GM11168 (cell line): ENCODE data around the gene ZNF687.
"Not testable (repeated sequence)": the region's sequence is repeated elsewhere in the genome, so short reads cannot be mapped to it uniquely, and the experiment has no call there.

Experiments used
- in situ Hi-C: fragments of 300-500 bp; cut with MboI; formaldehyde crosslinking; loops from one replicate; pipeline ENCODE4 v1.12.0; 2022; ENCODE audit warnings: low sequenced_read_pairs; ENCODE audit not compliant: unreplicated experiment

Gene ZNF687

DNA sequence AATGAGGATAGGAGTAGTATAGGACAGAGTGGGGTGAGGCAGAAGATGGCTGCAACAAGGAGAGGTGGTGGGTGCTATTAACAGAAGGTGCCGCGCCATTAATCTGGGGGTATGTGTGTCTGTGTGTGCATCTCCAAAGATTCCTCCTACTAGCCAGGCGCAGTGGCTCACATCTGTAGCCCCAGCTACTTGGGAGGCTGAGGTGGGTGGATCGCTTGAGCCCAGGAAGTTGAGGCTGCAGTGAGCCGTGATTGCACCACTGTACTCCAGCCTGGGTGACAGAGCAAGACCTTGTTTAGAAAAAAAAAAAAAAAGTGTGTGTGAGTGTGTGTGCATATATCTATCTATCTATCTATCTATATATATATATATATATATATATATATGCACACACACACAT is 6.8 kb upstream of the ZNF687 start:
- in situ Hi-C loops = not testable (repeated sequence)

DNA sequence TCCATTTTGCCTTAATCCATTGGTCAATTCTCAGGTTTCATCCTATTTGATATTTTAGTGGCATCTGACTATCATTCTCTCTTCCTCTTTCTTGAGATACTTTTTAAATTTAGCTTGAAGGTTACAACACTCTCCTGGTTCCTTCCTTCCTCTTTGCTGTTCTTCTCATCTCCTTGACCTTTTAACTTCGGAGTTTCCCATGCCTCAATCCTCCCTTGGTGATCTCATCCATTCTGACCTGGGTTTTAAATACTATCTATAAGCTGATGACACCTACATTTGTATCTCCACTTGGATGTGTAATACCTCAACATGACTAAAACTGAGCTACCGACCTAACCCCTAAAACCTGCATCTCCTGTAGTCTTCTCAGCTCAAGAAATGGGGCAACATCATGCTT is 4.8 kb upstream of the ZNF687 start:
- in situ Hi-C loops = no loop called here

DNA sequence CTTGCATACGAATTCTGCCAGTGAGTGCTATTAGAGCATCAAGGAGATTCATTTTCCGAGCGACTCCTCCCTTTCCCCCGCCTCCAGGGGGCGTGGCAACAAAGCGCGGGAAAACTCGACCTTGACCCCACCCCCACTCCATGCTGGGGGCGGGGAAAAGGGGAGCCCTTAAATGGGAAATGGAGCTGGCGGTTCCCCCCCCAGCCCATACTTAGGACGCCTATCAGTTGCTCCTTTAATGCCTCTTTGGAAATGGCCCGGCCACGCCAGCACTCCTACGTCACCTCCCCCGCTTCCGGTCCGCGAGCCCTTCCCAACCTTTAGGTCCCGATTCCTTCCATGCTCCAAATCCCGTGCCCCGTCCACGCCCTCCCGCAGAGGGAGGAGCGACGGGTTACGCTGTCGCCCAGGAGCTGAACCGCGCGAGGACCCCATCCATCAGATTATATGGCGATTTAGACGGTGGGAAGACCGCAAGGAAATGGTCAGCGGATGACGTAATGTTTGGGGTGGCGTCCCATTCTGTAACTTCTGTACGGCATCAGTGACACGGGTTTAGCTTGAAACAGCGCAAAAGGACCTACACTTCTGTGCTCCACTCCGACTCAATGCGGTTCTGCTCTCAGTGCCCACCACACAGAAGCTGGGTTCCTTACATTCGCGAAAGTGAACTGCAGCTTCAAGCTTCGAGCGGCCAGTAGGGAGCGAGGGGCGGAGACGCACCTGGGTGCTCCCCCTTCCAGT is 702 bp upstream of the ZNF687 start:
- in situ Hi-C loops = no loop called here

DNA sequence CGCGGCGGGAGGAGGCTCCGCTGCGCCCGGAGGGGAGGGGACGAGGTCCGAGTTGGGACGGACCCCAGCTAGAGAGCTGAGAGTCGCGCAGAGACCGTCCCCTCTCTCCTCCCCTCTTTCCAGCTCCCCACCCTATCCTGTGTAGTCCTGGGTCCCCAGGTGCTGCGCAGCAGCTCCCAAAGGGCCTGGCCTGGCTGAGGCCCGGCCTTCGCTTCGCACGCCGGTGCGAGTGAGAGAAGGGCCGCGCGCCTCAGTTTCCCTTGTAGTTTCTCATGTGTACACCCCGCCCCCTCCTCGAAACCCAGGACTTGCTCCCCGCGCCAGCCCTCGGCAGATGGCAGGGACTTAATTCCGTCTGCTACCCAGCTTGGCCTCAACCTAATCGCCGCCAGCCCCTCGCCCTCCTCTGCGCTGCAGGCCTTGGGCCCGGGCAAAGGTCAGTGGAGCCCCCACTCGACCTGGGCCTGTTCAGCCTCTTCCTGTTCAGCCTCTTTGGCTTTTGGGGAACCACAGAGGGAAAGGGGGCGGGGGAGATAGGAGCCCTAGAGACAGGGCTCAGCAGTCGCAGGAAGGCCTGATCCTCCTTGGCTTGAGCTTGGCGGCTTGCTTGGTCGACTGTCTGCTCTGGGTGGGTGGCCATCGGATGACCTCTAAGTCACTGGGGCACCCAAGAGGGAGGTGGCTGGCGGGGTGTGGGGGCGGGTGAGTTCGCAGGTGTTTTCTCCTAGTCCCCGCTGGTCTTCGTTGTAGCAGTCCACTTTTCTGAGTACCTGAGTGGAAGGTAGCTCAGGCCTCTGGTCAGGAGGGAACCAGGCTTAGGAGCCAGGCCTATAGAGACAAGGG is 1.0 kb downstream of the ZNF687 start:
- in situ Hi-C loops = no loop called here

DNA sequence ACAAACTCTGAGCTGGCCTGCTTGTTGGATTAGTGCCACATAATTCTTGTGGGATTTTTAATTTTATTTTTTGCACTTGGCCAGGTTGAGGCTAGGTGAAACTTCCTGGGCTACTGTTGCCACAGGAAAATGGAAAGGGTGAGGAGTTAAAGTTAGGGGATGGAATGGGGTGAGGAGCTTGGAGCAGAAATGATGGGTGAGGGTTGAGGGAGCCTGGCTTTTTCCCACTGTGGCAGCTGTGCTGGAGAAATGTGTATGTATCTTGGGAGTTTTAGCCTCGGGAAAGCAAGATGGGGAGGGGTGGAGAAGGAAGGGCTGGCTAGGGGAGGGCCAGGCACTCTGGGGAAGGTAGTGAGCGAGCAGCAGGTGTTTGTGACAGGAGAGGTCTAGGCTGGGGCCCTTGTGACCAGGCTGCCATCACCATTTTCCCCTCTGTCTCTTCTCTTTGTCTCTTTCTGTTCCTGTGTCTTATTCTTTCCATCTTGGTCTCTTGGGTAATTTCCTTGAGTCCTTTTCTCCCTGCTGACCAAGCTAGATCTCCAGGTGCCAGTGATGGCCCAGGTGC is 2.0 kb downstream of the ZNF687 start:
- in situ Hi-C loops = no loop called here

DNA sequence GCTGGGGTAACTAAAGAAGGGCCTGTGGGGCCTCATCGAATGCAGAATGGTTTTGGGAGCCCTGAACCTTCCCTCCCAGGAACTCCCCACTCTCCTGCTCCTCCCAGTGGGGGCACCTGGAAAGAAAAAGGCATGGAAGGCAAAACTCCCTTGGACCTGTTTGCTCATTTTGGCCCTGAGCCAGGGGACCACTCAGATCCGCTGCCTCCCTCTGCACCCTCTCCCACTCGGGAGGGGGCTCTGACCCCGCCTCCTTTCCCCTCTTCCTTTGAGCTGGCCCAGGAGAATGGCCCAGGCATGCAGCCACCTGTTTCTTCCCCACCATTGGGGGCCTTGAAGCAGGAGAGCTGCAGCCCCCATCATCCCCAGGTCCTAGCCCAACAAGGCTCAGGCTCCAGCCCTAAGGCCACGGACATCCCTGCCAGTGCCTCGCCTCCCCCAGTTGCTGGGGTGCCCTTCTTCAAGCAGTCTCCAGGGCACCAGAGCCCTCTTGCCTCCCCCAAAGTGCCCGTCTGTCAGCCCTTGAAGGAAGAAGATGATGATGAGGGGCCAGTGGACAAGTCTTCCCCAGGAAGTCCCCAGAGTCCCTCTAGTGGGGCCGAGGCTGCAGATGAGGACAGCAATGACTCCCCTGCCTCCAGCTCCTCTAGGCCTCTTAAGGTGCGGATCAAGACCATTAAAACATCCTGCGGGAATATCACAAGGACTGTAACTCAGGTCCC is 4.7 kb downstream of the ZNF687 start:
- in situ Hi-C loops = no loop called here

DNA sequence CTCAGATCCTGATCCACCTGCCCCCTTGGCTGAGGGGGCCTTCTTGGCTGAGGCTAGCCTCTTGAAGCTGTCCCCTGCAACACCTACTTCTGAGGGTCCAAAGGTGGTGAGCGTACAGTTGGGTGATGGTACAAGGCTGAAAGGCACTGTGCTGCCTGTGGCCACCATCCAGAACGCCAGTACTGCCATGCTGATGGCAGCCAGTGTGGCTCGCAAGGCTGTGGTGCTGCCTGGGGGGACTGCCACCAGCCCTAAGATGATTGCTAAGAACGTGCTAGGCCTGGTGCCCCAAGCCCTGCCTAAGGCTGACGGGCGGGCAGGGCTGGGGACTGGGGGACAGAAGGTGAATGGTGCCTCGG is 5.2 kb downstream of the ZNF687 start:
- in situ Hi-C loops = no loop called here

DNA sequence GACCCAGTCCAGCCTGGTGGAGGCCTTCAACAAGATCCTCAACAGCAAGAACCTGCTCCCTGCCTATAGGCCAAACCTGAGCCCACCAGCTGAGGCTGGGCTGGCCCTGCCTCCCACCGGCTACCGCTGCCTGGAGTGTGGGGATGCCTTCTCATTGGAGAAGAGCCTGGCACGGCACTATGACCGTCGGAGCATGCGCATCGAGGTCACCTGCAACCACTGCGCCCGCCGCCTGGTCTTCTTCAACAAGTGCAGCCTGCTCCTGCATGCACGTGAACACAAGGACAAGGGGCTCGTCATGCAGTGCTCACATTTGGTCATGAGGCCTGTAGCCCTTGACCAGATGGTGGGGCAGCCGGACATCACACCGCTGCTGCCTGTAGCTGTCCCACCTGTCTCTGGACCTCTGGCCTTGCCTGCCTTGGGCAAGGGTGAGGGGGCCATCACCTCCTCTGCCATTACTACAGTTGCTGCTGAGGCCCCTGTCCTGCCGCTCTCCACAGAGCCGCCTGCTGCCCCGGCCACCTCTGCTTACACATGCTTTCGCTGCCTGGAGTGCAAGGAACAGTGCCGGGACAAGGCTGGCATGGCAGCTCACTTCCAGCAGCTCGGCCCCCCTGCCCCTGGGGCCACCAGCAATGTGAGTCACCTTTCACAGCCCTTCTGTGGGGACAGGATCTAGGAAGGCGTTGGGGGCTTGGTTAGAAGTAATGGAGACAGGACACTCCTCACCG is 5.8 kb downstream of the ZNF687 start:
- in situ Hi-C loops = no loop called here

DNA sequence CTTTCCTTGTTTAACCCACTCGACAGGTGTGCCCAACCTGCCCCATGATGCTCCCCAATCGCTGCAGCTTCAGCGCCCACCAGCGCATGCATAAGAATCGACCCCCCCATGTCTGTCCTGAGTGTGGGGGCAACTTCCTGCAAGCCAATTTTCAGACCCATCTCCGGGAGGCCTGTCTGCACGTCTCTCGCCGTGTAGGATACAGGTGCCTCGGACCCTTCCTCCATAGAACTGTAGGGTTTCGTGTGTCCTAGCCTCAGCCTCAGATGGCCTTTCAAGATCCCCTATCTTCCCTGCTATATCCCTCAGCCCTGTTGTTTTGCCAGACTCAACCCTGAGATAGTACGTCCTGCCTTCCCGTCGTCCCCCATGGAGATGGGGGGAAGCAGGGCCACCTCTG is 6.4 kb downstream of the ZNF687 start:
- in situ Hi-C loops = no loop called here

DNA sequence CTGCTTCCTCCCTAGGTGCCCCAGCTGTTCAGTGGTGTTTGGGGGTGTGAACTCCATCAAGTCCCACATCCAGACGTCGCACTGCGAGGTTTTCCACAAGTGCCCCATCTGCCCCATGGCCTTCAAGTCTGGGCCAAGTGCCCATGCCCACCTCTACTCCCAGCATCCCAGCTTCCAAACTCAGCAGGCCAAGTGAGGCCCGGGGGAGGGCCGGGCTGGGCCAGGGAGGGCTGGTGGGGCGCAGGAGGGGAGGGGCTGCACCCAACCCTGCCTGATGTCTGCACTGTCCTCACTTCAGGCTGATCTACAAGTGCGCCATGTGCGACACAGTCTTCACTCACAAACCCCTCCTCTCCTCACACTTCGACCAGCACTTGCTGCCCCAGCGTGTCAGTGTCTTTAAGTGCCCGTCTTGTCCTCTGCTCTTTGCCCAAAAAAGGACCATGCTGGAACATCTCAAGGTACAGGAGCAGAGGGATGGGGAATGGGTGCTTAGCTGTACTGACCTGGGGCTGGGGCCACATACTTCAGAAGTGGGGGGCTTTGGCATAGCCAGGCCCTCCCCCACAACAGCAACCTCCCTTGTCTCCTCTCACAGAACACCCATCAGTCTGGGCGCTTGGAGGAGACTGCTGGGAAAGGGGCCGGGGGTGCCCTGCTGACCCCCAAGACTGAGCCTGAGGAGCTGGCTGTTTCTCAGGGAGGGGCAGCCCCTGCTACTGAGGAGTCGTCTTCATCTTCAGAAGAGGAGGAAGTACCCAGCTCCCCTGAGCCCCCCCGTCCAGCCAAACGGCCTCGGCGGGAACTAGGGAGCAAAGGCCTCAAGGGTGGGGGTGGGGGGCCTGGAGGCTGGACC is 7.2 kb downstream of the ZNF687 start:
- in situ Hi-C loops = no loop called here

DNA sequence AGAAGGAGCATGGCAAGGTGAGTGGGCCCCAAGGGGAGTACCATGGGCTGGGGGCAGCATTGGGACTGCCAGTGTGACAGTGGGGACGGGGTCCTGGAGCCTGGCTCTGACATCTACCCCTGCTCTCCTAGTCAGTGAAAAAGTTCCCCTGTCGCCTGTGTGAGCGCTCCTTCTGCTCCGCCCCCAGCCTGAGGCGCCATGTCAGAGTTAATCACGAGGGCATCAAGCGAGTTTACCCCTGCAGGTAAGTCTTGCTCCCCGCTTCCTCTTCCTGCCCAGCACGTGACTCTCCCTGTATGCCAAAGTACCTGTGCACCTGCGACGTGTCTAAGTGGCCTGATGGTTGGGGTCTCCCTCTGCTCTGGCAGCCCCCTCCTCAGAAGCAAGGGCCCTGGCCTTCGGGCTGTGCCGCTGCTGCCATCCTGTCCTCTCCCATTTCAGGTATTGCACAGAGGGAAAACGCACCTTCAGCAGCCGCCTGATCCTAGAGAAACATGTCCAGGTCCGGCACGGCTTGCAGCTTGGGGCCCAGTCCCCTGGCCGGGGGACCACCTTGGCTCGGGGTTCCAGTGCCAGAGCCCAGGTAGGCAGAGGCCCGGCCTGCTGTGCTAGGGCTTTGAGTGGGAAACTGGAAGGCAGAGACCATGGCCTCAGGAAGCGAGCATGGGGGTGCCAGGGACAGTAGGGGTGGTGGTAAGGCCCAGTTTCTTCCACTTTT is 8.1 kb downstream of the ZNF687 start:
- in situ Hi-C loops = no loop called here

DNA sequence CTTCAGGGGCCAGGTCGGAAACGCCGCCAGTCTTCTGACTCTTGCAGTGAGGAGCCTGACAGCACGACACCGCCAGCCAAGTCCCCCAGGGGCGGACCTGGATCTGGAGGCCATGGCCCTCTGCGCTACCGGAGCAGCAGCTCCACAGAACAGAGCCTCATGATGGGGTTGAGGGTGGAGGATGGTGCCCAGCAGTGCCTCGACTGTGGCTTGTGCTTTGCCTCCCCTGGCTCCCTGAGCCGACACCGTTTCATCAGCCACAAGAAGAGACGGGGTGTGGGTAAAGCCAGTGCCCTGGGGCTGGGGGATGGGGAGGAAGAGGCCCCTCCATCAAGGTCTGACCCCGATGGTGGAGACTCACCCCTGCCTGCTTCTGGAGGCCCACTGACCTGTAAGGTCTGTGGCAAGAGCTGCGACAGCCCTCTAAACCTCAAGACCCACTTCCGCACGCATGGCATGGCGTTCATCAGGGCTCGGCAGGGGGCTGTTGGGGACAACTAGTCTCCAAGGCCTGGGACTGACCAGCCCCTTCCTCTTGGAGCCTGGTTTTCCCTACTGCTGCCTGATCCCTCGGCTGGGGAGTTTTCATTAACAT is 8.7 kb downstream of the ZNF687 start:
- in situ Hi-C loops = no loop called here

DNA sequence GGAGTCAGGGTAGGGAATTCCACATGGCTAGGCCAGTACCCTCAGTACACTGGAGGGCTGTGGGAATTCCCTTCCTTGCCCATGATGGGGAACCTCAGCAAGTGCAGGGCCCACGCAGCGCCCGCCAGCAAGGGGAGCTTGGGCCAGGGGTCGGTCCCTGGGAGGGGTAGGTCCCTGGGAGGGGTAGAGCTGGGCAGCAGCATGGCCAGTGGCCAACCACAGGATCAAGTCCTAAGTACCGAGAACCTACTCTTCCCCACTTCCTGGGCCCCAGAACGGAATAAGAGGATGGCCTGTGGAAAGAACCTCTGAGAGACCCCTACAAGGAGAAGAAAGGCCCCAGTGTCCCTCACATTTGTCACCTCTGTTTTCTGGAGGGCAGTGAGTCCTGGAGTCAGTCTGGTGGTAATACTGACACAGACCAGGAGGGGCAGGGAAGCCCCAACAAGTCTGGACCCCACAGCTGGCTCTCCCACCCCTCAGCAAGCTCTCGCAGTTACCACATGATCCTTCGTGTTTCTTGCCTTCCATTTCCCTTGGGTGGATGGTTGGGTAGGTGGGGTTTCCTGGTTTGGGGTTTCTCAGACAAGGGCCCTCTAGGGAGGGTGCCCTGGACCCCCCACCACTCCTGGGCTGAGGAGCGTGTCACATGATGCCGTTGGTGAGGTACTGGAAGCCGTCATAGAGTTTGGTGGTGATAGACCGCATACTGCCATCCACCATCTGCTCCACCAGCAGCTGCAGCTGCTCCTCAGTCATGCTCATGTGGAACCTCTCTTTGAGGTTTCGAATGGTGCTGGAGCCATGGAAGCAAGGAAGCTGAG is 10.3 kb downstream of the ZNF687 start:
- in situ Hi-C loops = no loop called here

DNA sequence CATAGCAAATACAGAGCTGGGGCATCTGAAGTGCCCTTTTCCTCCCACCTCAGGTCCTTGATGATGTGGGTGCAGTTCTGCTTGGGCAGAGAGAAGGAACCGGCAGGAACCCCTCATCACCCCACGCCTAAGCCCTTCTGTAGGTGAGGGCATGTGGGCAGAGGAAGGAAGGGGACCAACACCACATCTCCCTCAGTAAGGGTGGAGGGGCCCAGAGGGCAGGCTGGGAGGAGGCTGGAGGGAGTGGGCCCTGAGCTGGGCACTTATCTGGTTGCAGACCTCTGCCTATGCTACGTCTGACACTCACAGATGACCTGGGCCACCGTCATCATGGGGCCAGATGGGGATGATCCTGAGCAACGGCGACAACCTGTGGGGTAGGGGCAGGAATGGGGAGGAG is 11.0 kb downstream of the ZNF687 start:
- in situ Hi-C loops = no loop called here

DNA sequence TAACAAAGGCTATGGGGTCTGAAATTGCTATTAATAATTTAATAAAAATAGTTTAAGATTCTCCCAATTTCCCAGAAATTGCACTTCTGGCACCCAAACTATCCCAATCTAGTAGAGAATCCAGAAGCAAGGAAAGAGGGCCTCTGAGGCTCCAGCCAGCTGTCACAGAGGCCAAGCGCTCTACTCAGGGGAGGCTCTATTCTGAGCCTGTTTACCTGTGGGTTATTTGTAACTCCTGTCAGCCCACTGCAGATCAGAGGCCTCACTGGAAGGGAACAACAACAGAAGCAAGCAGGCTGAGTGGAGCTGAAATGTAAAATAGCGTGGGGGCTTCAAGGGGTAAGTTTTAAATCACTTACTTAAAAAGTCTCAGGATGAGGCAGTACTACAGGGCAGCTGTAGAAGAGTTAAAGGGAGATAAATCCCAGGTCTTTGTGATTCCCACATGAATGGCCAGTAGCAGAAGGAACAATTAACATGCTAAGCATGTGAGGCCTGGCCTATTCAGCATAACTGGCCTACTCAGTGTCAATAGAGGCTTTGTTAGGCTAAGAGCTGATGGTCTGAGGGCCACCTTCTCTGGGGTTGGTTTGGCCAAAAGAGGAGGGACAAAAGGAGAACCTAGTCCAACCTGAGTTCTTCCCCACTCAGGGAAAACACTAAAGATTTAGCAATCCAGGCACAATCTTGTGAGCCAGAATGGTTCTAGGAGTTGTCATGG is 12.8 kb downstream of the ZNF687 start:
- in situ Hi-C loops = no loop called here

DNA sequence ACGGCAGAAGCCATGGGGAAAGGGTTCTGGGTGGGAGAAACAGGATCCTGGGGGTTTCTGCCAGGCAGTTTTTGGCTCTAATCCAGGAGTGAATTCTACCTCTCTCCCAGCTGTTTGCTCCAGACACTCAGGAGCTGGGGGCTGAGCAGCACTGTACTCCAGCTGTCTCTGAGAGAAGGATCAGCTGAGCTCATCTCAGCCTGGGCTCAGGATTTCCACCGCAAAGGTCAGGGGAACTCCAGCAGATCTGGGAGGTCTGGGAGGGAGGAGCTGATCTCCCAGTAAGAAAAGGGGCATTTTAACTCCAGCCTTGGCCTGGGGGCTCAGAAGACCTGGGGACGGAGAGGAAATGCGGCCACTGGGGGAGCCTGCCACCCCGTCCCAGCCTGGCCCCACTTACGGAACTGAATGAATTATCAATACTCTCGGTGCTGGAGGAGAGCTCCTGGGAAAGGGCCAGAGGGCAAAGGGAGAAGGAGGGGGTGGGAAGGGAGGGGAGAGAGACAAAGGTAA is 27.8 kb downstream of the ZNF687 start:
- in situ Hi-C loops = no loop called here

DNA sequence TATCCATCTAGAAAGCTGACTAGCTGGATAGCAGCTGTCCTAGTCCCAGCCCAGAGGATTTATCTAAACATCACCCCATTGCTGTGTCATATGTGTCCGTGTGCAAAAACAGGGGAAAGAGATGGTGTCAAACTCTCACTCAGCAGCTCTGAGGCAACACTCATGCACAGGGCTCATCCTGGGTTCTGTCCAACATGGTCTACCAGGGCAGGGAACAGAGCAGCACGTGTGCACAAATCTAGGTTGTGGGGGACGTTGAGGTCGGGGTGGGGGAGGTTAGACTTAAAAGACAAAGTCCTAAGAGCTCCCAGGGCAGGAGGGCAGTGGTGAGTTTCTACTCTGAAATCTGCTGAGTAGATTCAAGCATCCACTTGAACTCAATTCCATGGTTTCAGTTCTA is 28.9 kb downstream of the ZNF687 start:
- in situ Hi-C loops = no loop called here
